ENCODE measurements around the gene RXRA.

The RXRA gene

GRCh38 chr9:134355158-134355557 is 28.9 kb downstream of the RXRA start:
- no peak for DNase-seq (ENCODE audit: low read depth)
- no peak overlapping the region for H3K4me3 ChIP-seq (replicated peaks; ENCODE audit: low read depth, low read length)
- TF ChIP-seq CTCF (IDR thresholded peaks at IDR 0.05; ENCODE audit: low read length, missing control alignments): no peak

- no peak overlapping the region for H3K4me3 ChIP-seq (replicated peaks; ENCODE audit: low read depth, low read length)
- no peak for TF ChIP-seq CTCF (IDR thresholded peaks at IDR 0.05; ENCODE audit: low read length, missing control alignments)
- DNase-seq (ENCODE audit: low read depth): no peak
Measured at GRCh38 chr9:134355561-134356279, 29.5 kb downstream of the RXRA start.

GRCh38 chr9:134356496-134357470 is 30.5 kb downstream of the RXRA start:
- TF ChIP-seq CTCF (IDR thresholded peaks at IDR 0.05; ENCODE audit: low read length, missing control alignments): no peak

GRCh38 chr9:134357631-134358025 is 31.4 kb downstream of the RXRA start:
- no peak for TF ChIP-seq CTCF (IDR thresholded peaks at IDR 0.05; ENCODE audit: low read length, missing control alignments)
- no peak for DNase-seq (ENCODE audit: low read depth)
- H3K4me3 ChIP-seq (replicated peaks; ENCODE audit: low read depth, low read length): no peak overlapping the region

More at GRCh38 chr9:134356496-134357470, 30.5 kb downstream of the RXRA start:
- H3K4me3 ChIP-seq (replicated peaks; ENCODE audit: low read depth, low read length): no peak overlapping the region
- DNase-seq (ENCODE audit: low read depth): peak; percentile 25

GRCh38 chr9:134358026-134358661 is 31.9 kb downstream of the RXRA start:
- TF ChIP-seq CTCF (IDR thresholded peaks at IDR 0.05; ENCODE audit: low read length, missing control alignments): no peak

GRCh38 chr9:134358662-134359319 is 32.5 kb downstream of the RXRA start:
- DNase-seq (ENCODE audit: low read depth): peak; percentile 33
- no peak for TF ChIP-seq CTCF (IDR thresholded peaks at IDR 0.05; ENCODE audit: low read length, missing control alignments)
- H3K4me3 ChIP-seq (replicated peaks; ENCODE audit: low read depth, low read length): no peak overlapping the region

More at GRCh38 chr9:134358026-134358661, 31.9 kb downstream of the RXRA start:
- H3K4me3 ChIP-seq (replicated peaks; ENCODE audit: low read depth, low read length): no peak overlapping the region
- DNase-seq (ENCODE audit: low read depth): no peak
